ENCODE measurements around the gene TMED5. TPM values are rescaled to one million over a fixed set of nuclear protein-coding genes. Genes with fewer than 3 reads are reported as not detected.

TMED5 gene
- polyA plus RNA-seq, 1 donor from 2014 or later, result 22.3 TPM

DNA sequence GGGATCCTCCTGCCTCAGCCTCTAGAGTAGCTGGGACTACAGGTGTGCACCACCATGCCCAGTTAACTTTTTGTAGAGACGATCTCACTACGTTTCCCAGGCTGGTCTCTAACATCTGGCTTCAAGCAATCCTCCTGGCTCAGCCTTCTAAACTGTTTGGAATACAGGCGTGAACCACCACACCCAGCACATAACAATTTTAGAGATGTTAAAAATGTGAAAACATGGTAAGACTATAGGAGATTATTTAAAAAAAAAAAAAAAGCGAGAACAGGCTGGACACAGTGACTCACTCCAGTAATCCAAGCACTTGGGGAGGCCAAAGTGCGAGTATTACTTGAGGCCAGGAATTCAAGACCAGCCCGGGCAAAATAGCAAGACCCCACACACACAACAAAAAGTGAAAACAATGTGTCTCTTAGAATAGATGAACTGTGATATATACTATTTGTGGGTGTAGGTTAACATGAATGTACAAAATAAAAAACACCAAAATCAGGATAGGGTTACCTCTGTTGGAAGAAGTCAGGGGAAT is 19.9 kb upstream of the TMED5 start:
- Histone ChIP-seq H3K36me3 (ENCODE audit: insufficient read depth, low read length) (no peaks in the 10 kb centered on the region), H2AFZ (ENCODE audit: low read depth, low read length) (no peak overlapping the region), H3K79me2 (replicated peaks; ENCODE audit: insufficient read depth, low read length) (no peaks in the 10 kb centered on the region), H3K9ac (ENCODE audit: low read length) (no peak overlapping the region), H3K4me3 (ENCODE audit: low read length) (no peak overlapping the region), H3K9me2 (ENCODE audit: insufficient read depth, low read length) (no peaks in the 10 kb centered on the region), H4K20me1 (ENCODE audit: insufficient read depth) (no peaks in the 10 kb centered on the region), H3K27me3 (ENCODE audit: insufficient read depth, low read depth, low read length) (no peaks in the 10 kb centered on the region), H3K9me3 (ENCODE audit: low read length) (no peaks in the 10 kb centered on the region), H3K4me2 (ENCODE audit: low read length) (no peak overlapping the region), H3K27ac (ENCODE audit: low read length) (no peak overlapping the region), H3F3A (ENCODE audit: insufficient read depth, low read length, poor library complexity, severe bottlenecking) (no peaks in the 10 kb centered on the region)
- no peak for TF ChIP-seq SMC3 (conservative IDR thresholded peaks at IDR 0.05; ENCODE audit: poor library complexity)
- no peak for TF ChIP-seq RAD21 (conservative IDR thresholded peaks at IDR 0.05)
- TF ChIP-seq MXI1 (conservative IDR thresholded peaks at IDR 0.05; ENCODE audit: poor library complexity, severe bottlenecking), result no peak
- TF ChIP-seq TAF1 (IDR thresholded peaks at IDR 0.05; ENCODE audit: low read depth), result no peak
- TF ChIP-seq EP300 (conservative IDR thresholded peaks at IDR 0.05; ENCODE audit: poor library complexity, severe bottlenecking), result no peak
- TF ChIP-seq, protein P1, sequence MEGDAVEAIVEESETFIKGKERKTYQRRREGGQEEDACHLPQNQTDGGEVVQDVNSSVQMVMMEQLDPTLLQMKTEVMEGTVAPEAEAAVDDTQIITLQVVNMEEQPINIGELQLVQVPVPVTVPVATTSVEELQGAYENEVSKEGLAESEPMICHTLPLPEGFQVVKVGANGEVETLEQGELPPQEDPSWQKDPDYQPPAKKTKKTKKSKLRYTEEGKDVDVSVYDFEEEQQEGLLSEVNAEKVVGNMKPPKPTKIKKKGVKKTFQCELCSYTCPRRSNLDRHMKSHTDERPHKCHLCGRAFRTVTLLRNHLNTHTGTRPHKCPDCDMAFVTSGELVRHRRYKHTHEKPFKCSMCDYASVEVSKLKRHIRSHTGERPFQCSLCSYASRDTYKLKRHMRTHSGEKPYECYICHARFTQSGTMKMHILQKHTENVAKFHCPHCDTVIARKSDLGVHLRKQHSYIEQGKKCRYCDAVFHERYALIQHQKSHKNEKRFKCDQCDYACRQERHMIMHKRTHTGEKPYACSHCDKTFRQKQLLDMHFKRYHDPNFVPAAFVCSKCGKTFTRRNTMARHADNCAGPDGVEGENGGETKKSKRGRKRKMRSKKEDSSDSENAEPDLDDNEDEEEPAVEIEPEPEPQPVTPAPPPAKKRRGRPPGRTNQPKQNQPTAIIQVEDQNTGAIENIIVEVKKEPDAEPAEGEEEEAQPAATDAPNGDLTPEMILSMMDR (IDR thresholded peaks at IDR 0.05; ENCODE audit: poor library complexity, severe bottlenecking), result no peak
- TF ChIP-seq, protein P2, sequence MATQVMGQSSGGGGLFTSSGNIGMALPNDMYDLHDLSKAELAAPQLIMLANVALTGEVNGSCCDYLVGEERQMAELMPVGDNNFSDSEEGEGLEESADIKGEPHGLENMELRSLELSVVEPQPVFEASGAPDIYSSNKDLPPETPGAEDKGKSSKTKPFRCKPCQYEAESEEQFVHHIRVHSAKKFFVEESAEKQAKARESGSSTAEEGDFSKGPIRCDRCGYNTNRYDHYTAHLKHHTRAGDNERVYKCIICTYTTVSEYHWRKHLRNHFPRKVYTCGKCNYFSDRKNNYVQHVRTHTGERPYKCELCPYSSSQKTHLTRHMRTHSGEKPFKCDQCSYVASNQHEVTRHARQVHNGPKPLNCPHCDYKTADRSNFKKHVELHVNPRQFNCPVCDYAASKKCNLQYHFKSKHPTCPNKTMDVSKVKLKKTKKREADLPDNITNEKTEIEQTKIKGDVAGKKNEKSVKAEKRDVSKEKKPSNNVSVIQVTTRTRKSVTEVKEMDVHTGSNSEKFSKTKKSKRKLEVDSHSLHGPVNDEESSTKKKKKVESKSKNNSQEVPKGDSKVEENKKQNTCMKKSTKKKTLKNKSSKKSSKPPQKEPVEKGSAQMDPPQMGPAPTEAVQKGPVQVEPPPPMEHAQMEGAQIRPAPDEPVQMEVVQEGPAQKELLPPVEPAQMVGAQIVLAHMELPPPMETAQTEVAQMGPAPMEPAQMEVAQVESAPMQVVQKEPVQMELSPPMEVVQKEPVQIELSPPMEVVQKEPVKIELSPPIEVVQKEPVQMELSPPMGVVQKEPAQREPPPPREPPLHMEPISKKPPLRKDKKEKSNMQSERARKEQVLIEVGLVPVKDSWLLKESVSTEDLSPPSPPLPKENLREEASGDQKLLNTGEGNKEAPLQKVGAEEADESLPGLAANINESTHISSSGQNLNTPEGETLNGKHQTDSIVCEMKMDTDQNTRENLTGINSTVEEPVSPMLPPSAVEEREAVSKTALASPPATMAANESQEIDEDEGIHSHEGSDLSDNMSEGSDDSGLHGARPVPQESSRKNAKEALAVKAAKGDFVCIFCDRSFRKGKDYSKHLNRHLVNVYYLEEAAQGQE (IDR thresholded peaks at IDR 0.05; ENCODE audit: borderline replicate concordance), result no peak
- TF ChIP-seq EZH2 (IDR thresholded peaks at IDR 0.05; ENCODE audit: borderline replicate concordance, insufficient read depth, low read length, poor library complexity, severe bottlenecking), result no peak
- TF ChIP-seq POLR2AphosphoS5 (IDR thresholded peaks at IDR 0.05), result no peak

DNA sequence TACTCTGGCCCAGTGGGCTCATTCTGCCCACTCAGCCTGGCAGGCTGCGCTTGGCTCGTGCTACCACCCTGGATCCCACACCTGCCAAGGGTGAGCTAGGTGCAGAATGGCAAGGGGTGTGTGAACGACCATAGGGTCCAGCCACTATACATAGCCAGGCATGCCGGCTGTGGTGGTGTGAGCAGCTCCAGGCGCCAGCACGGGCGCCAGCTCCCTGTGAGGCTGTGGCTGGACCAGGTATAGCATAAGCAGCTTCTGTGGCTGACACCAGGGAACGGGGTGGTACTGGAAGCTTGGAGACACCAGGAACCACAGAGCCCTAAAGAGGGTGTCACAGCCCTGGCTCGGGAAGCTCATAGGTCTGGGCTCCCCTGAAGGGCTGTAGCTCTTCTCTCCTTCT is 18.9 kb upstream of the TMED5 start:
- no peak overlapping the region for H3K4me3 ChIP-seq (ENCODE audit: low read length)
- no peak overlapping the region for H3K4me2 ChIP-seq (ENCODE audit: low read length)
- H3K79me2 ChIP-seq (replicated peaks; ENCODE audit: insufficient read depth, low read length), result no peaks in the 10 kb centered on the region
- H3K27ac ChIP-seq (ENCODE audit: low read length), result no peak overlapping the region
- no peaks in the 10 kb centered on the region for H3K36me3 ChIP-seq (ENCODE audit: insufficient read depth, low read length)
- H3K27me3 ChIP-seq (ENCODE audit: insufficient read depth, low read depth, low read length), result no peaks in the 10 kb centered on the region
- H4K20me1 ChIP-seq (ENCODE audit: insufficient read depth), result no peaks in the 10 kb centered on the region
- no peaks in the 10 kb centered on the region for H3K9me2 ChIP-seq (ENCODE audit: insufficient read depth, low read length)
- no peak overlapping the region for H2AFZ ChIP-seq (ENCODE audit: low read depth, low read length)
- no peaks in the 10 kb centered on the region for H3F3A ChIP-seq (ENCODE audit: insufficient read depth, low read length, poor library complexity, severe bottlenecking)
- no peak overlapping the region for H3K9ac ChIP-seq (ENCODE audit: low read length)
- TF ChIP-seq TAF1 (IDR thresholded peaks at IDR 0.05; ENCODE audit: low read depth) (no peak), SMC3 (conservative IDR thresholded peaks at IDR 0.05; ENCODE audit: poor library complexity) (no peak), RAD21 (conservative IDR thresholded peaks at IDR 0.05) (no peak), EZH2 (IDR thresholded peaks at IDR 0.05; ENCODE audit: borderline replicate concordance, insufficient read depth, low read length, poor library complexity, severe bottlenecking) (no peak), POLR2AphosphoS5 (IDR thresholded peaks at IDR 0.05) (no peak), MXI1 (conservative IDR thresholded peaks at IDR 0.05; ENCODE audit: poor library complexity, severe bottlenecking) (no peak), EP300 (conservative IDR thresholded peaks at IDR 0.05; ENCODE audit: poor library complexity, severe bottlenecking) (no peak)
- TF ChIP-seq, protein P2 (IDR thresholded peaks at IDR 0.05; ENCODE audit: borderline replicate concordance), result no peak
- TF ChIP-seq, protein P1 (IDR thresholded peaks at IDR 0.05; ENCODE audit: poor library complexity, severe bottlenecking), result no peak
- H3K9me3 ChIP-seq (ENCODE audit: low read length), result no peaks in the 10 kb centered on the region
